Neural crest cell (in vitro differentiated cells): ENCODE data around the gene SESTD1. TPM values are rescaled to one million over a fixed set of nuclear protein-coding genes. Genes with fewer than 3 reads are reported as not detected.

Experiments
- DNase-seq: peaks from one replicate; pipeline ENCODE4 v3.0.0; 2021; ENCODE audit warnings: low read depth, mixed read lengths, low spot score
- H3K27ac Mint-ChIP-seq: one replicate; pipeline ENCODE4 v1.8.0; 2021; ENCODE audit warnings: mild to moderate bottlenecking, mixed read lengths; ENCODE audit not compliant: unreplicated experiment
- H3K27me3 Mint-ChIP-seq: 2 replicates; pipeline ENCODE4 v1.8.0; 2021; ENCODE audit warnings: low read depth, mild to moderate bottlenecking, mixed read lengths
- H3K36me3 Mint-ChIP-seq: 2 replicates; pipeline ENCODE4 v1.8.0; 2021; ENCODE audit warnings: low read depth, mild to moderate bottlenecking, mixed read lengths
- H3K4me1 Mint-ChIP-seq: 2 replicates; pipeline ENCODE4 v1.8.0; 2021; ENCODE audit warnings: mixed read lengths
- H3K4me3 Mint-ChIP-seq: one replicate; pipeline ENCODE4 v1.8.0; 2021; ENCODE audit warnings: mild to moderate bottlenecking, mixed read lengths
- H3K9me3 Mint-ChIP-seq: 2 replicates; pipeline ENCODE4 v1.8.0; 2021; ENCODE audit warnings: mixed read lengths
- CTCF ChIP-seq: fragments of 200-600 bp; sonication (generic); conservative IDR thresholded peaks from 2 replicates; pipeline ENCODE4 v1.5.0; 2021; ENCODE audit warnings: antibody characterized with exemption, mild to moderate bottlenecking
- total RNA-seq: library from RNA; stranded (reverse); gene quantifications from 2 replicates; pipeline ENCODE4 v1.2.1, GENCODE V29; 2021

The SESTD1 gene
- total RNA-seq, 1 donor from 2014 or later, result 99.7 TPM

DNA sequence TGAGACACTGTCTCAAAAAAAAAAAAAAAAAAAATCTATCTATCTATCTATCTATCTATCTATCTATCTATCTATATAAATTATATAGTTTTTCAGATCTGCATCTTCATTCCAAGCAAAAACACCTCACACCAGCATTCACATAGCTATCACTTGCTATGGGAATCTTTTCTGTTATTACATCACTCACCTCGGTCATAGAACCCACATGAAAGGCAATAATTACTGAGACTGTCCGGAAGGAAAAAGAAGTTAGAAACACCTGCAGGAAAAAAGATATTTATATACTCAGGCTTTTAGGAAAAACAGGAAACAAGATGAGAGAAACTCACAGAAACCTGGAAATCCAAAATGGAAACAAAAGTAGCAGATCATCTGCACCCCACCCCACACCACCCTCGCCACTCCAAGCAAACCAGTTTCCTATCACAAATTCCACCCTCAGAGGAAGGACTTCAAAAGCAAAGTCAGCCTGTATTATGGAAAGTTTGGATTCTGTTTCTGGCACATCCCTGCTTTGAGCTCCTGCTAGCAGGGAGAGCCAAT is 192.7 kb downstream of the SESTD1 start:
- Mint-ChIP-seq H3K4me3 (no peak overlapping the region), H3K4me1 (no peaks in the 10 kb centered on the region), H3K9me3 (no peaks in the 10 kb centered on the region), H3K36me3 (no peaks in the 10 kb centered on the region), H3K27ac (no peak overlapping the region), H3K27me3 (peaks cover 2% of the 10 kb centered on the region)
- TF ChIP-seq CTCF, result no peak
- no peak for DNase-seq

GRCh38 chr2:179070895-179071294 is 193.7 kb downstream of the SESTD1 start:
- no peak overlapping the region for H3K27ac Mint-ChIP-seq
- H3K4me3 Mint-ChIP-seq, result no peak overlapping the region
- no peak for TF ChIP-seq CTCF
- H3K4me1 Mint-ChIP-seq, result no peaks in the 10 kb centered on the region
- H3K36me3 Mint-ChIP-seq, result no peaks in the 10 kb centered on the region
- no peak for DNase-seq
- no peaks in the 10 kb centered on the region for H3K27me3 Mint-ChIP-seq
- no peaks in the 10 kb centered on the region for H3K9me3 Mint-ChIP-seq

GRCh38 chr2:179069685-179070084 is 194.9 kb downstream of the SESTD1 start:
- no peak for DNase-seq
- no peaks in the 10 kb centered on the region for H3K27me3 Mint-ChIP-seq
- no peak for TF ChIP-seq CTCF
- no peak overlapping the region for H3K4me3 Mint-ChIP-seq
- H3K27ac Mint-ChIP-seq, result no peak overlapping the region
- no peaks in the 10 kb centered on the region for H3K9me3 Mint-ChIP-seq
- H3K4me1 Mint-ChIP-seq, result no peaks in the 10 kb centered on the region
- no peaks in the 10 kb centered on the region for H3K36me3 Mint-ChIP-seq

- DNase-seq, result no peak
Observed at GRCh38 chr2:179068991-179069643, 195.5 kb downstream of the SESTD1 start.

GRCh38 chr2:179059026-179059700 is 205.5 kb downstream of the SESTD1 start:
- H3K4me1 Mint-ChIP-seq, result peaks cover 10% of the 10 kb centered on the region
- TF ChIP-seq CTCF, result no peak
- no peaks in the 10 kb centered on the region for H3K36me3 Mint-ChIP-seq
- H3K27ac Mint-ChIP-seq, result no peak overlapping the region
- H3K4me3 Mint-ChIP-seq, result no peak overlapping the region
- DNase-seq, result no peak
- no peaks in the 10 kb centered on the region for H3K27me3 Mint-ChIP-seq
- H3K9me3 Mint-ChIP-seq, result peaks cover 4% of the 10 kb centered on the region

More at GRCh38 chr2:179068991-179069643, 195.5 kb downstream of the SESTD1 start:
- Mint-ChIP-seq H3K4me3 (no peak overlapping the region), H3K4me1 (no peaks in the 10 kb centered on the region), H3K27ac (no peak overlapping the region), H3K27me3 (no peaks in the 10 kb centered on the region), H3K36me3 (no peaks in the 10 kb centered on the region), H3K9me3 (no peaks in the 10 kb centered on the region)
- no peak for TF ChIP-seq CTCF
